ENCODE measurements around the gene SORL1-AS1.

SORL1-AS1 gene

GRCh38 chr11:121391914-121392313 lies 60.9 kb downstream of the SORL1-AS1 start:
- DNase-seq (ENCODE audit: low read depth), result no peak

DNA sequence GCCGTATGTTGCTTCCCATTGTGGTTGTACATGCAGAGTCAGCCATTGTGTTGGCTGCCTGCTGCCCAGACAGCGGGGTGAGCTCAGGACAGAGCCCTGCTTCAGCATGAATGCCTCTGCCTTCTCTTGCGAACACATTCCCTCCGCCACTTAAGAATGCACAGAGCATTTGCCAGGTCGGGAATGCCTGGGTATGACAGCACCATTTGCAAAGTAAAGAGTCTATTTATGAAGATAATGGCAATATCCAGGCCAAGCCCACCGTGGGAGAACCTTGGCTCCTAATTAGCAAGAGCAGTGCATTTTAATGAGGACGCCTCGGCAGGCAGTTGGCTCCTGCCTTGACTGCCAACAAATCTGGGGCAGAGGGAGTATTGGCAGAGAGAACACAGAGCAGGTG lies 63.1 kb downstream of the SORL1-AS1 start:
- no peak for DNase-seq (ENCODE audit: low read depth)
